Choroid plexus epithelial cell (primary cell): ENCODE results near the gene BTBD2.

ENCODE experiments used
- DNase-seq: peaks from one replicate; pipeline ENCODE4 v3.0.0-alpha.2; 2010; ENCODE audit warnings: low read depth
- H3K4me3 ChIP-seq: 2 replicates; pipeline ENCODE4 v1.5.1; 2011; ENCODE audit warnings: low read depth, mild to moderate bottlenecking, control low read depth, low read length, moderate library complexity
- CTCF ChIP-seq: conservative IDR thresholded peaks from 2 replicates; pipeline ENCODE4 v1.5.1; 2011; ENCODE audit warnings: low read depth, mild to moderate bottlenecking, control low read depth, inconsistent platforms, low read length, moderate library complexity

BTBD2 gene

DNA sequence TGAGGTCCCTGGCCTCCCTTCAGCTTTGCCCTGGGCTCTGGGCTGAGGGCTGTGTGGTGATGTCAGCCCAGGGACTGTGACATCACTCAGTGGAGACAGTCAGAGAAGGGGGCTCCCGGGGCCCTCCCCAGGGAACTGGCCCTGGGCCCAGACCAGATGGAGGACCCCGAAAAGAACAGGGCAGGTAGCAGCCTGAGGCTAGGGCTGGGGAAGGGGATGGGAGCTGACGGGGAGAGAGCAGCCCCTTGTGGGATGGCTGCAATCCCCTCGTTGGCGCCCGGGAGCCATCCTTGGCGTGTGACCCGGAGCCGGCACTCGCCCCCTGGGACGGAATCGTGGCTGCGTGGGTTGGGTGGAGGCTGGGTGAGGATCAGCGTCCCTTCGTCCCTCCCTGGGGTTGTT, 61.0 kb downstream of the BTBD2 start:
- H3K4me3 ChIP-seq, result no peak overlapping the region
- TF ChIP-seq CTCF, result no peak
- DNase-seq, result no peak

DNA sequence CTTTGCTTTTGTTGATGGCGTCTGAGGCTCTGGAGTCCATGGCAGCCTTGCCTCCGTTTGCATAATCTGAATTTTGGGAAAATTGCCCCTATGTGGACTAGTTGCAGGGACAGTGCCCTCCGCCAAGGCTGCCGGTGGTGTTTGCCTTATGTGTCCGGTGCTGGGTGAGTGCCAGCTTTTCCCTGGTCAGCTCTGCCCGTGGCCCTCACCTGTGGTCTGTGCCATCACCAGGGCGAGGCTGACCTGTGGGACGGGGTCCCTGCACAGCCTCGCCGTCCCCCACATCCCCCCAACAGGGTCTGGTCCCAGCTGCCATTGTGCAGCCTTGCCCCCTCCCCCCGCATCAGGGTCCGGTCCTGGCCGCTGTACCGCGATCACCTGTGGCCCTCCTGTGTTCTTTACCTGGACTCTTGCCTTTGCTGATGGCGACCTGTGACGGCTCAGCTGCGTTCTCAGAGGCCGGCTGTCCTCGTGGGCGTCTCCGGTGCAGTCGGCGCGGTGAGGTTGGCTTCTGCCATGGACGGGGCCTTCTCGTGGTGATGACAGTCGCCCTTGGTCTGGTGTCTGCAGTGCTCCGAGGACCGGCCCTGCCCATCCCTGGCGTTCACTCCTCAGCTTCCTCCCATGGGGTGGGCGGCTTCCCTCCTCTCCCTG, 61.9 kb downstream of the BTBD2 start:
- TF ChIP-seq CTCF, result no peak
- H3K4me3 ChIP-seq, result no peak overlapping the region
- DNase-seq, result no peak

GRCh38 chr19:1953037-1953436, 62.5 kb downstream of the BTBD2 start:
- no peak for TF ChIP-seq CTCF
- H3K4me3 ChIP-seq, result no peak overlapping the region
- no peak for DNase-seq

- no peak for TF ChIP-seq CTCF
- DNase-seq, result no peak
- H3K4me3 ChIP-seq, result no peak overlapping the region
Measured at GRCh38 chr19:1952635-1953034, 62.9 kb downstream of the BTBD2 start.

DNA sequence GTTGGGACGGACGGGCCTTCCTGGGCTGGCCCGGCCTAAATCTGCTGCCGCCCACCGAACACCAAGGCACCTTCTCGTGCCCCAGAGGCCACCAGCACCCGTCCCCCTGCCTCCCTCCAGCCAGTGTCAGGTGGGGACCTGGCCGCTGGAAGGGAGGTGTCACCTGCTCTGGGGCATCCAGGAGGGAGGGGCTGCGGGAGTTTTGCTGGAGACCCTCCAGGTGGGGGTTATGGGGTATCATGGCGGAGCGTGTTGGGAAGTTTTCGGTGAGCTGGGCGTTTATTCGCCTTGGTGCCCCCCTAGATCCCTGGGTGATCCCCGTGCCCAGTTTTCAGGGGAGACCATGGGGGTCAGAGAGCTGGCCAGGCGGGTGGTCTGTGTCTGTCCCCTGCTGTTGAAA, 64.9 kb downstream of the BTBD2 start:
- no peak for TF ChIP-seq CTCF
- no peak overlapping the region for H3K4me3 ChIP-seq
- DNase-seq, result no peak

GRCh38 chr19:1949304-1950101, 66.0 kb downstream of the BTBD2 start:
- H3K4me3 ChIP-seq, result no peak overlapping the region
- TF ChIP-seq CTCF, result no peak
- no peak for DNase-seq

DNA sequence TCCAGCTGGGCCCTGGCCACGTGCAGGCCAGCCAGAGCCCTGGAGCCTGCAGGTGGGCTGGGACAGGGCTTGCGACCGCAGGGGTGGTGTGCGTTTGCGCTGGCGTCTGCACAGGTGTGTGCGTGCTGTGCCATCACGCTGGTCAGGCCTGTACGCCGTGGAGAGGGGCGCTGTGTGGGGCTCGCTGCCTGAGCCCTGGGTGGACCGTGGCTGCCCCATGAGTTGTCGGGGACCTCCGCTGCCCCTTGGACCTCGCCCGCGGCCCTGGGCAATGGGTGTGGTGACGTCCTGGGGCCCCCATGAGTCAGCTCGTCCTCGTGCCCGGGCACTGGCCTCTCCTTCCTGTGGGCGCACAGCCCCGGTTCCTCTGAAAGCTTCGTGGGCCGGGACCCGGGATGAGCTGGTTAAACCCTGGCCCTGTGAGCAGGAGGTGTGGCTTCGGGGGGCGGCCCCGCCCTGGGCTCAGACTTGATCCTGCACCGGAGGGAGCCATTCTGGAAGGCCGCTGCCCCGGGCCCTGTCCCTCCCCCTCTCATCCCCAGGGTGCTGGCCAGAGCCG, 67.8 kb downstream of the BTBD2 start:
- no peak for TF ChIP-seq CTCF
- no peak for DNase-seq
- H3K4me3 ChIP-seq, result no peak overlapping the region
